Keratinocyte (primary cell): ENCODE data around the gene INTS3. TPM values are rescaled to one million over a fixed set of nuclear protein-coding genes. Genes with fewer than 3 reads are reported as not detected.

Experiments used
- DNase-seq: peaks from one replicate; pipeline ENCODE4 v3.0.0-alpha.2; 2011; ENCODE audit warnings: low read depth, missing footprints, low spot score
- FAIRE-seq: peaks from 2 replicates; lab custom pipeline; 2011; peaks lifted over from hg19 to GRCh38; lab: Jason Lieb, UNC
- H2AFZ ChIP-seq: 2 replicates; pipeline ENCODE4 v1.6.0; 2012; ENCODE audit warnings: low read length, control low read depth, inconsistent platforms; ENCODE audit not compliant: control insufficient read depth
- H3K27ac ChIP-seq: 2 replicates; pipeline ENCODE4 v1.5.1; 2011; ENCODE audit warnings: low read length; ENCODE audit not compliant: control insufficient read depth, insufficient read depth
- H3K27me3 ChIP-seq: 3 replicates; pipeline ENCODE4 v1.6.0; 2011; ENCODE audit warnings: low read length; ENCODE audit not compliant: control insufficient read depth, insufficient read depth; ENCODE audit errors: extremely low read depth
- H3K36me3 ChIP-seq, 2 experiments: 2 replicates in 1 of 2; 3 replicates in 1 of 2; pipeline ENCODE4 v1.5.1; 2011; ENCODE audit warnings: low read length in 2 of 2, mild to moderate bottlenecking in 1 of 2; ENCODE audit not compliant: control insufficient read depth in 2 of 2, insufficient read depth in 2 of 2; ENCODE audit errors: extremely low read depth in 1 of 2
- H3K4me1 ChIP-seq: 3 replicates; pipeline ENCODE4 v1.5.1; 2011; ENCODE audit warnings: low read length; ENCODE audit not compliant: control insufficient read depth, insufficient read depth; ENCODE audit errors: extremely low read depth
- H3K4me2 ChIP-seq: 3 replicates; pipeline ENCODE4 v1.6.0; 2011; ENCODE audit warnings: low read depth, low read length; ENCODE audit not compliant: control insufficient read depth, insufficient read depth; ENCODE audit errors: extremely low read depth
- H3K4me3 ChIP-seq, 3 experiments: fragments of 200-600 bp in 1 of 3; sonication (generic) in 1 of 3; 2 replicates in 2 of 3; 3 replicates in 1 of 3; pipeline ENCODE4 v1.5.1; 2011 to 2016; ENCODE audit warnings: low read length in 3 of 3, mild to moderate bottlenecking in 3 of 3, control low read depth in 2 of 3, inconsistent platforms in 1 of 3, low read depth in 1 of 3, mixed read lengths in 1 of 3, mixed run types in 1 of 3, moderate library complexity in 1 of 3; ENCODE audit not compliant: control insufficient read depth in 2 of 3, insufficient read depth in 2 of 3; ENCODE audit errors: extremely low read depth in 1 of 3
- H3K79me2 ChIP-seq: 2 replicates; pipeline ENCODE4 v1.6.0; 2012; ENCODE audit warnings: low read length; ENCODE audit not compliant: control insufficient read depth, insufficient read depth
- H3K9ac ChIP-seq: 3 replicates; pipeline ENCODE4 v1.6.0; 2011; ENCODE audit warnings: low read length; ENCODE audit not compliant: control insufficient read depth, insufficient read depth; ENCODE audit errors: extremely low read depth
- H3K9me1 ChIP-seq: 3 replicates; pipeline ENCODE4 v1.6.0; 2011; ENCODE audit warnings: low read length; ENCODE audit not compliant: control insufficient read depth, insufficient read depth; ENCODE audit errors: extremely low read depth
- H3K9me3 ChIP-seq: 2 replicates; pipeline ENCODE4 v1.5.1; 2012; ENCODE audit warnings: low read depth, low read length; ENCODE audit not compliant: control insufficient read depth
- H4K20me1 ChIP-seq: 3 replicates; pipeline ENCODE4 v1.6.0; 2011; ENCODE audit warnings: low read length; ENCODE audit not compliant: control insufficient read depth, insufficient read depth; ENCODE audit errors: extremely low read depth
- CTCF ChIP-seq, 3 experiments: IDR thresholded peaks in 1 of 3; conservative IDR thresholded peaks in 1 of 3; optimal IDR thresholded peaks in 1 of 3; 2 replicates in 2 of 3; 3 replicates in 1 of 3; pipeline versions ENCODE3 to v1.5.1; 2011; ENCODE audit warnings: low read length in 3 of 3, mild to moderate bottlenecking in 3 of 3, moderate library complexity in 2 of 3, control low read depth in 1 of 3, inconsistent platforms in 1 of 3; ENCODE audit not compliant: insufficient read depth in 2 of 3; ENCODE audit errors: extremely low read depth in 1 of 3
- EZH2 ChIP-seq: IDR thresholded peaks from one replicate; pipeline ENCODE4 v1.6.1; 2012; ENCODE audit warnings: inconsistent platforms, mild to moderate bottlenecking, low read length, moderate library complexity
- dilution Hi-C: fragments of 300-500 bp; cut with MboI; formaldehyde crosslinking; loops from one replicate; pipeline ENCODE4 v1.7.0; 2020; ENCODE audit warnings: low sequenced_read_pairs; ENCODE audit not compliant: extremely low pct_ligation_motif_present
- polyA plus RNA-seq, 5 experiments: library from polyadenylated mRNA; depleted of rRNA in 3 of 5; stranded (reverse) in 3 of 5; stranded (forward) in 1 of 5; unstranded in 1 of 5; fragments of >200 nt; gene quantifications; 1 replicate in 1 of 5; 2 replicates in 3 of 5; 3 replicates in 1 of 5; pipeline versions ENCODE4 v1.2.1 to v1.2.3, GENCODE V29; 2011 to 2012; ENCODE audit warnings: missing spikeins in 2 of 5, low read depth in 1 of 5, low replicate concordance in 1 of 5

Gene INTS3
- polyA plus RNA-seq, 1 donor (not counting 4 experiments of a cell fraction or from before 2014, with no cell fraction given): 24.6 TPM

- Histone ChIP-seq H4K20me1 (no peaks in the 10 kb centered on the region), H3K79me2 (no peaks in the 10 kb centered on the region), H3K27me3 (no peaks in the 10 kb centered on the region), H3K9me1 (no peaks in the 10 kb centered on the region), H3K36me3 (peaks cover 32 to 36% of the 10 kb centered on the region in 2 experiments), H2AFZ (no peak overlapping the region), H3K4me1 (peaks cover 16% of the 10 kb centered on the region), H3K4me3 (no peak overlapping the region), H3K9me3 (no peaks in the 10 kb centered on the region), H3K9ac (no peak overlapping the region), H3K27ac (no peak overlapping the region), H3K4me2 (no peak overlapping the region)
- dilution Hi-C loops: no loop called here
- TF ChIP-seq CTCF (optimal IDR thresholded peaks at IDR 0.05 in 1 of 3, IDR thresholded peaks at IDR 0.05 in 1 of 3, conservative IDR thresholded peaks at IDR 0.05 in 1 of 3; ENCODE audit: extremely low read depth in 1 of 3, insufficient read depth in 2 of 3, low read length in 3 of 3) (peak in 1 of 3 experiments; percentile 61), EZH2 (no peak)
- no peak for DNase-seq
- no peak for FAIRE-seq
Measured at GRCh38 chr1:153771841-153772593, 44.2 kb downstream of the INTS3 start.

GRCh38 chr1:153773096-153773921, 45.5 kb downstream of the INTS3 start:
- DNase-seq (no peak), FAIRE-seq (no peak)
- no peaks in the 10 kb centered on the region for H3K9me1 ChIP-seq
- dilution Hi-C loops: no loop called here
- H3K4me1 ChIP-seq: peaks cover 16% of the 10 kb centered on the region
- TF ChIP-seq CTCF (optimal IDR thresholded peaks at IDR 0.05 in 1 of 3, IDR thresholded peaks at IDR 0.05 in 1 of 3, conservative IDR thresholded peaks at IDR 0.05 in 1 of 3; ENCODE audit: extremely low read depth in 1 of 3, insufficient read depth in 2 of 3, low read length in 3 of 3): no peak
- no peak for TF ChIP-seq EZH2
- no peak overlapping the region for H3K27ac ChIP-seq
- H3K27me3 ChIP-seq: no peaks in the 10 kb centered on the region
- H3K4me2 ChIP-seq: no peak overlapping the region
- H3K79me2 ChIP-seq: no peaks in the 10 kb centered on the region
- peaks cover 25 to 27% of the 10 kb centered on the region in 2 experiments for H3K36me3 ChIP-seq
- H3K4me3 ChIP-seq: no peak overlapping the region
- H4K20me1 ChIP-seq: no peaks in the 10 kb centered on the region
- H3K9me3 ChIP-seq: no peaks in the 10 kb centered on the region
- no peak overlapping the region for H2AFZ ChIP-seq
- no peak overlapping the region for H3K9ac ChIP-seq
